ENCODE results near the gene VKORC1.
A peak's percentile ranks its signal among the peaks of the same experiment; 100 is the strongest.

VKORC1 gene

GRCh38 chr16:31061813-31062440 lies 32.7 kb downstream of the VKORC1 start:
- DNase-seq: no peak

GRCh38 chr16:31061126-31061812 lies 33.3 kb downstream of the VKORC1 start:
- DNase-seq: no peak

- DNase-seq: no peak
Measured at GRCh38 chr16:31055613-31056012, 39.0 kb downstream of the VKORC1 start.

- peak; percentile 73 for DNase-seq
Measured at GRCh38 chr16:31052114-31052513, 42.5 kb downstream of the VKORC1 start.

GRCh38 chr16:31050280-31051030 lies 44.1 kb downstream of the VKORC1 start:
- DNase-seq: no peak

GRCh38 chr16:31043898-31044481 lies 50.6 kb downstream of the VKORC1 start:
- DNase-seq: no peak

GRCh38 chr16:31043352-31043751 lies 51.2 kb downstream of the VKORC1 start:
- DNase-seq: no peak

- no peak for DNase-seq
Measured at GRCh38 chr16:31042866-31043265, 51.7 kb downstream of the VKORC1 start.
